ENCODE results near the gene NTN1.
"Not testable (repeated sequence)": the region's sequence is repeated elsewhere in the genome, so short reads cannot be mapped to it uniquely, and the experiment has no call there.

Gene NTN1

DNA sequence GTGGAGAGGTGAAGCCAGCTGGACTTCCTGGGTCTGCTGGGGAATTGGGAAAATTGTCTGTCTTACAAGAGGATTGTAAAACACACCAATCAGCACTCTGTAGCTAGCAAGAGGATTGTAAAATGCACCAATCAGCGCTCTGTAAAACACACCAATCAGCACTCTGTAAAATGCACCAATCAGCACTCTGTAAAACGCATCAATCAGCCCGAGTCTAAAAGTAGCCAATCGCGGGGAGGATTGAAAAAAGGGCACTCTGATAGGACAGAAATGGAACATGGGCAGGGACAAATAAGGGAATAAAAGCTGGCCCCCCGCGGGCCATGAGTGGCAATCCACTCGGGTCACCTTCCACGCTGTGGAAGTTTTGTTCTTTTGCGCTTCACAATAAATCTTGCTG, 130.4 kb downstream of the NTN1 start:
- not testable (repeated sequence) for DNase-seq

DNA sequence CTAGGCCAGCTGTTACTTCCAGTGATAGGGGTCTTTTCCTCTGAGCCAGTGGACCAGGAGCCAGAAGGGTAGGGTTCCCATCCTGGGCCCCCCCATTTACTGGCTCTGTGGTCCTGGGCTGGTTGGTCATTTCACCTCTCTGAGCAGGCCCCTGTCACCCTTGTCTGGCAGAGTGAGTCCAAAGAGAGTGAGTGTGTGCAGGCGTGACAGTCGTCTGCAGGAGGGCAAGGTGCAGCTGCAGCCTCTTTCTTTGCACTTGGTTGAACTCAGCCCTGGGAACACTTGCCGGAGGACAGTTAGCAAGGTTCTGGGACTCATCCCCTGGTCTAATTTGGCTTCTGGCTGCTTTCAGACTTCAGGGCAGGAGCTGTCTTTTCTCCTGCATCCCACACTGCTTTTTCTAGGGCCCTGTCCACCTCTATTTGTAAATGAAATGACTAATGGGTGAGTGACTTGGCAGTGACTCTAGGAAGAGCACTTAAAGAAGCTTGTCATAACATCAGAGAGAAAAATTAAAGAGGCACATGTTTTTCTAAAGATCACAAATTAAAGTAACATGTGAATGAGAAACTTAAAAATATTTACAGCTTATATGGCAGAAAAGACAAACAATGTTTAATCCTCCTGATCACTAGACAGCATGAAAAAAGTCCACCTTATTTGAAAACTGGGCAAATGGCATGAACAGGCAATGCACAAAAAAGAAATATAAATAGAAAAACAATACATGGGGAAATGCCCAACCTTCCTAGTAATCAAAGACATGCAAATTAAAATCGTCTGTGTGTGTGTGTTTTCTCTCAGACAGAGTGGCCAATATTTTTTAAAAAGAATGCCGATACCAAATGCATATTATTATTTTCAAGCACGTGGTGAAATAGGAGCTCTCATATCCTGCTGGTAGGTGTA, 137.5 kb downstream of the NTN1 start:
- DNase-seq: no peak

DNA sequence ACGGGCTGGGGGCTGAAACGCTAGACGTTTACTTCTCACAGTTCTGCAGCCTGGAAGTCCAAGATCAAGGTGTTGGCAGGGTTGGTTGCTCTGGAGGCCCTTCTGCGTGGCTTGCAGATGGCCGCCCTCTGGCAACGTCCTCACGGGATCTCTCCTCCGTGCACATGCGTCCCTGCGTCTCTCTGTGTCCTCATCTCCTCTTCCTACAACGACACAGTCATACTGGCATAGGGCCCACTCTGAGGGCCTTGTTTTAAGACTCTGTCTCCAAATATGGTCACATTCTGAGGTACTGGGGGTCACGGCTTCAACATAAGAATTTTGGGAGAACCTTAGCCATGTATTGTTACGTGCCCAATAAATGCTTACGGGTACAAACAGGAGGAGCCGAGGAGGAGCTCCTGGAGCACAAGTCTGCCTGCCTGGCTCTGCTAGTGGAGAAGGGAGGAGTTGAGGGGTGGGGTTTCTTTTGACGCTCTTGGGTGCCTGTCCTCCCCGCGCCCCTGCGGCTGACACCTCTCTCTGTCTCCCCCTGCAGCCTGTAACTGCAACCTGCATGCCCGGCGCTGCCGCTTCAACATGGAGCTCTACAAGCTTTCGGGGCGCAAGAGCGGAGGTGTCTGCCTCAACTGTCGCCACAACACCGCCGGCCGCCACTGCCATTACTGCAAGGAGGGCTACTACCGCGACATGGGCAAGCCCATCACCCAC, 141.1 kb downstream of the NTN1 start:
- DNase-seq: no peak

DNA sequence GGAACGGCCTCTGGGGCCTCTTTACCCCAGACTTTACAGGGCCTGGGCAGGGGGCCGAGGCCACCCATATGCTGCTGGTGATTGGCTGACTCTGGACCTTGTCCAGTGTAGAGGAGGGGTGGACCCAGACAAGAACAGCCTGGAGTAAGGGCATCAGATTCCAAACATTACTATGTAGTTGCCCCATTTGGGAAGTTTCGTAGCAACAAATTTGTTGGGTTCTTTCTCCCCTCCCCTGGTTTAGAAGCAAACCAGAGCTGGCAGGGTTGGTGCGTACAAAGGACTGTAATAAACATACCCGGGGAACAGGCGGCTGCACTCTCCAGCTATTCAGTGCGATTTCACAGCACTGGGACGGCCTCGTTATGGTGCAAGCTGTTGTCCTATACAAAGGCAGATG, 145.5 kb downstream of the NTN1 start:
- DNase-seq: no peak

DNA sequence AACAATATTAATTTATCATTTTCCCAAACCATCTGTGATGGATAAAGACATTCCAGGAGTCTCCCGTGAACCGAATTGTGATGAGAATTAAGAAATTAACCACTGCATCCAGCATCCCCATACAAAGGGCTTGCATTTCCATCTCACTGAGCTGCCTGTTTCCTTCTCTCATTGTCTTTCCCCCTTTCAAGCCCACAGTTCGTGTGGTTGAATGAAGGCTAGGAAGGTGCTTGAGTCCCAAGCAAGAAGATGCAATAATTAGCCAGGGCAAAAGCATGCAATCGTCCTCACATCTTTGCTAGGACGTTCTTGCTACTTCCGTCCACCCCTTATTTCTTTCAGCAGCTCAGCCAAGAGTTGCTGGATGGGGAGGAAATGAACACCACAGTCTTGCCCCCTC, 146.1 kb downstream of the NTN1 start:
- no peak for DNase-seq

DNA sequence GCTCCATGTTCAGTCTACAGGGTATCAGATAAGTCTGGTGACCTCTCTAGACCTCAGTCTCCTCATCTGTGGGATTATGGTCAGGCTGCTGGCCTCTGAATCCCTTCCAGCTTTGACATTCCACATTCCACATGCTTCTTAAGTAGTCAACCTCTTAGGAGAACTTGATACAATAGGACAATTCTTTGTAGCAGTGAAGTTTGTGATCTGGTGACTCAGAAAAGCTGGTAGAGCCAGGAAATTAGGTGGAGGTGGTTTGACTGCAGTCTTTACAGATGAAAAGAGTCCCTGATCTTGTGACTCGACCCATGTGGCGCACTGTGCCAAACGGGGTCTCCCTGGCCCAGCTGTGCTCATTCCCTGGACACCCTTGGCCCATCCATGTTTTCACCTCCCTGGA, 147.8 kb downstream of the NTN1 start:
- DNase-seq: no peak

DNA sequence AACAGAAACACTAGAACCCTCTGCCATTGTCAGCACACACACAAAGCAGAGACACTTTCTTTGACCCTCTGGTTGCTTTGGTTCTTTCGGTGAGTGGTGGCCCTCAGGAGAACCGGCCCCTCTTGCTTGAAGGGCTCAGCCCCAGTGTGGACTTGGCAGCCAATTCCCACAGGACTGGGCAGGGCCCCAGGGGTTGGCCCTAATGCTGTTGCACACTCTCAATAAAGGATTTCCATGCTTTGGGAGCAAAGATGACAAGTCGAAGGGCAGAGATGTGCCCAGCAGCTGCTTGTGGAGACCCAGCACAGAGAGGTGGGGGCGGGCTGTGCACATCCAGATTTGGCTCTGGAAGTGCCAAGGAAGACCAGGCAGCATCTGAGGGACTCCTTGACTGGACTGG, 149.0 kb downstream of the NTN1 start:
- no peak for DNase-seq

DNA sequence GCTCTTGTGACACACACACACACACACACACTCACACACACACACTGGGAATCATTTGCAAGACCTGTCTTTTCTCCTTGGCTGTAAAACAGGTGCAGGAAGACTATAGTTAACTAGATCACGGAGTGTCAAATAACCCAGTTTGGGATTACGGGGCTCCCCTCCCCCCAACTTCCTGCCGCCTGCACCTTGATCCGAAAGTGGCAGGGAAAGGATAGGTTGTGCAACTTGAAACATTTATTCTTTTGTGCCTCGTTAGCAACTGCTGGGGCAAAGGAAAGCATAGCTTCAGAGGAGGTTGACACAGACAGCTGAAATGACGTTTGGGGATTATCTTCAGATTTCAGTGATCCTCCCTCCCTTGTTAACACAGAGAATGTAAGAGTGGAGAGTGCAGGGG, 149.5 kb downstream of the NTN1 start:
- DNase-seq: no peak

GRCh38 chr17:9173386-9173983, 152.2 kb downstream of the NTN1 start:
- no peak for DNase-seq

DNA sequence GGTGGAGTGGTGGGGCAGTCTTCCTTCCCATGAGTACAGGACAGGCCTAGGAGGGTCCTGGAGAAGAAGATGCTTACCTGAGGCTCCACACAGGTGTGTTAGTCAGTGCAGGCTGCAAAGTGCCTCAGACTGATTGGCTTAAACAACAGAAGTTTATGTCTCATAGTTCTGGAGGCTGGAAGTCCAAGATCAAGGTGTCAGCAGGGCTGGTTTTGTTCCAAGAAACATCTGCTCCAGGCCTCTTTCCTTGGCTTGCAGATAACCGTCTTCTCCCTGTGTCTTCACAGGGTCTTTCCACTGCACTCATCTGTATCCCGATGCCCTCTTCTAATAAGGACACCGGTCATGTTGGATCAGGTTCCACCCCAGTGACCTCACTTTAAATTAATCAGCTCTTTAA, 153.0 kb downstream of the NTN1 start:
- DNase-seq: no peak

DNA sequence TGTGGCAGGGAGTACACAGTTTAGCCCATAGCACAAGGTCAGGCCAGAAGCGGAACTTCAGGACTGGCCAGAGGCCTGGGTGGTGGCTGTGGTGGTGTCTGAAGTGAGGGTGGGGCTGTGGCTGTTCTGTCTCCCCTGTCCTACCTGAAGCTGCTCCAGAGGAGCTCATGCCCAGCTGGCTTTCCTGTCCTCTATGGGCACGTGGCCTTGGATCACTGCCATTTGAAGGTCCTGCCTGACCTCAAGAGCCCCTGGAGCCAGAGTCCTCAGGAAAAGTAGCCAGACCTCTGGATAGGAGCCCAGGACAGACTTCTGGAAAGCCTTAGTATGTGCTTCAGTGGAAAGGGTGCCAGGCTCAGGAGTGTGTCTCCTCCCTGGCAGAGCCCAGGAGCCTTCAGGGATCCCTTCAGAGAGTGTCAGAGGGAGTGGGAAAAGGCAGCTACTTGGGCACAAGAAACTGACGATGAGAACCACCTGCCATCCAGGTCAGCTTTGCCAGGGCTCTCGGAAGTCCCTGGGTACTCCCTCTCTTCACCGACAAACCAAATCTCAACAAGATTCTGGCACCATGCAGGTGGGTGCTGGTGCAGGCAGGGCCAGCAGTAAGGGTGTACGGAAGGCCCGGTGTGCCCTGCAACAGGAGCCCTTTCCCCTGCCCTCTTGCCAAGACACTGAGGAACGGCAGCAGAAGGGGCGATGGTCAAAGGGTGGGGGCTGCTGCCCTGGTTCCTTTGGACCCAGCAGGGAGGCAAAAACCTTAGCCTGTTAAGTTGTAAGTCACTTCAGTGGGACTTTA, 153.7 kb downstream of the NTN1 start:
- no peak for DNase-seq

DNA sequence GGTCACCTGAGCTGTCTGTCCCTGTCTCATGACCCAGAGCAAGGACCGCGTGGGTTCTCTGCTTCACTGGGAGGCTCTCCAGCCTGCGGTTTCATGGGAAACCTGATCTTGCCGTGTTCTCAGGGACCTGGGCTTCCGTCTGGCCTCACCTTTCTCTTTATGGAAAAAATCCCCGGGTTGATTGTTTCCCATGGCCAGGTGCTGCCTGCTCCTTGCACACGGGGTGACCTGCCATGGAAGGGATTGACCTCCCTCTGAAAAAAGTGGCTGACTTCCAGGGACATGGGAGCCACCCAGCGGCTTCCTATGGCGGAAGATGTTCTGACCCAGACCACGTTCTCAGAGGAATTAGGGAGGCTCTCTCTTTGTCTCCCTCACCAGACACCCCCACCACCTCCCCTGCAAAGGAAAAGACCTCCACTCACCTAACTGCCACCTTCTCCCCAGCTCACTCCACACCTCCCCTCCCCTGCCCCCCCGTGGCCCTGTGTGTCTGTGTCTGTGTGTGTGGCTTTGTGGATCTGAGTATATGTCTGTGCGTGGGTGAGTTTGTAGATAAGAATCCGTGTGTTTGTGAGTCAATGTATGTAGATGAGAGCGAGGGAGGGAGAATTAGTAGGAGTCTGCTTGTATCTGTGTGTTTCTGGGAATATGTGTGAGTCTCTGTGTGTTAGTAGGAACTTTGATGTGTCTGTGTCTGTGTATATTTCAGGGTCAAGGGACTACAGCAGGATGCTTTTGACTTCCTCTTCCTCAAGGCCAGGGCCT, 154.6 kb downstream of the NTN1 start:
- no peak for DNase-seq

DNA sequence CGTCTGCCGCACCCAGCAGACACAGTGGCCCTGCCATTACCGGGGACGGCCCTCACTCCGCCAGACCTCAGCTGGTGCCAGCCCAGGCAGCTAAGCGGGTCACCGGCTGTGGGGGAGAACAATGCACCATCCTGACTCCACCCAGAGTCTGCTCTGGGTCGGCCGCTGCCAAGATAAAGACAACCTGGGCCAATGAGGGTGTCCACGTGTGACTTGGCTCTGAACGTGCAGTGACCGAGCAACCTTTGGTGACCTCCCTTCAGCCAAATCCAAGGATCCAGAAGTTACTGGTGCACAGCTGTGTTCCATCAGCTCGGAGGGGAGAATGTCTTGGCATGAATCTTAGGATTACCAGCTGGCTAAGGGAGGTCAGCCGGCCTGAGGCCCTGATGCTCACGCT, 155.9 kb downstream of the NTN1 start:
- DNase-seq: no peak

GRCh38 chr17:9178319-9178718, 157.0 kb downstream of the NTN1 start:
- DNase-seq: no peak

GRCh38 chr17:9179602-9180001, 158.3 kb downstream of the NTN1 start:
- DNase-seq: no peak

DNA sequence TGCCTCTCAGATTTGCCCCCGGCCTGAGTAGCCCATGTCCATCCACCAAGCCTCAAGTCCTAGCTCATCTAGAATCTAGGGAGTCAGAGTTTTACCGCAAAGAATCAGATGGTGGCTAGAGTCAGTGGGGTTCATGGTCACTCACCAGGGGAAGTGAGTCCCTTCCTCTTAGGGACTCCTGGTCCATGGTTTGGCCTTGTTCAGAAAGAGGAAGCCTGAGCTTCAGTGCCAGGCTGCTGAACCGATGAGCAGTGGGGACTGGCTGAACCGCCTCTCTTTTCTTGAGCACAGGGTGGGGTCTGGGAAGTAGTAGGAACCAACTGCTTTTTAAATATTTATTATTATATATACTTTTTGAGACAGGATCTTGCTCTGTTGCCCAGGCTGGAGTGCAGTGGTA, 160.3 kb downstream of the NTN1 start:
- no peak for DNase-seq

- DNase-seq: no peak
These were observed 162.0 kb downstream of the NTN1 start for GRCh38 chr17:9183306-9183705.

GRCh38 chr17:9185142-9185541, 163.8 kb downstream of the NTN1 start:
- peak in 2 of 58 donors; percentile 5 to 11 for DNase-seq

DNA sequence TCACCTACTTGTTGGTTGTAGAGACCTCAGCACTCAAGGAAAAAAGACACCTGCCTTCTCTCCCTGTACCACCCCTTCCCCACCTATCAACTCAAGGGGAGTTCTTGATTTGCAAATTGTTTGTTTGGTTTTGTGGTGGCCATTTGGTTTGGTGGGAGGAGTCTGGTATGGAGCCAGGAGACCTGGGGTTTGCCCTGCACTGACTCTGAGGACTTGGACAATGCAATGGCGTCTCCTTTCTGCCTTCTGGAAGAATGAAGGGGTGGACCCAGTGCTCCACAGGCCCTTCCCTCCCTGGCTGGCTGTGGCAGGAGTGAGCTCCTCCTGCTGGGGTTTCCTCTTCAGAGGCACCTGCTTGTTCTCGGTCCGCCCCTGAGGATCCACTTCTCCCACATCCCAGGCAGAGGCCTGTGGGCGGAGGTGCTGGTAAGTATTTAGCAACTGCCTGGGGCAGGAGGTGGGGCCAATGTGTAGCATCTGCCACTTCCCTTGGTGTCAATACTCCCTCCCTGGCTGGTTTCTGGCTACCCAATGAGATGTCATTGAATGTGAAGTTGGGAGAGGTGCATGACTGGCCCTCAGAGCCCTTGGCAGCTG, 164.5 kb downstream of the NTN1 start:
- DNase-seq: no peak

DNA sequence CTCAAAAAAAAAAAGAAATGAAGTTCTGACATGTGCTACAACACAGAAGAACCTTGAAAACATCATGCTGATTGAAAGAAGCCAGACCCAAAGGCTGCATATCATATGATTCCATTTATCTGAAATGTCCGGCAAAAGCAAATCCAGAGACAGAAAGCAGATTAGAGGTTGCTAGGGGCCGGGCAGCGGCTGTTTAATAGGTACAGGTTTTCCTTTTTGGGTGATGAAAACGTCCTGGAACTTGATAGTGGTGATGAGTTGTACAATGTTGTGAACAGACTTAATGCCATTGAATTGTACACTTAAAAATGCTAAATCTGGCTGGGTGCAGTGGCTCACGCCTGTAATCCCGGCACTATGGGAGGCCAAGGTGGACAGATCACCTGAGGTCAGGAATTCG, 166.5 kb downstream of the NTN1 start:
- DNase-seq: no peak

Data from anterior cingulate cortex (tissue), 58 donors.